GM19351 (cell line): ENCODE measurements around the gene DMRTC2.

Experiments
- ATAC-seq: cut with Tn5 transposase; IDR thresholded peaks from one replicate; pipeline ENCODE4 v1.9.1; 2021; ENCODE audit warnings: mild to moderate bottlenecking, moderate library complexity; ENCODE audit not compliant: unreplicated experiment

The DMRTC2 gene

GRCh38 chr19:41887711-41888382, 43.0 kb downstream of the DMRTC2 start:
- no peak for ATAC-seq

GRCh38 chr19:41888926-41889325, 44.1 kb downstream of the DMRTC2 start:
- no peak for ATAC-seq

GRCh38 chr19:41889896-41890295, 45.1 kb downstream of the DMRTC2 start:
- ATAC-seq = no peak

GRCh38 chr19:41890936-41891335, 46.1 kb downstream of the DMRTC2 start:
- ATAC-seq = no peak

GRCh38 chr19:41892173-41892902, 47.5 kb downstream of the DMRTC2 start:
- no peak for ATAC-seq

- ATAC-seq = no peak
These were observed 49.1 kb downstream of the DMRTC2 start for GRCh38 chr19:41893899-41894298.

GRCh38 chr19:41894350-41894749, 49.5 kb downstream of the DMRTC2 start:
- no peak for ATAC-seq

GRCh38 chr19:41895745-41896580, 51.1 kb downstream of the DMRTC2 start:
- ATAC-seq = no peak

GRCh38 chr19:41896581-41896942, 51.7 kb downstream of the DMRTC2 start:
- ATAC-seq = no peak

- ATAC-seq = no peak
These were observed 52.3 kb downstream of the DMRTC2 start for GRCh38 chr19:41897181-41897580.

- no peak for ATAC-seq
These were observed 53.0 kb downstream of the DMRTC2 start for GRCh38 chr19:41897820-41898219.

- ATAC-seq = no peak
These were observed 53.4 kb downstream of the DMRTC2 start for GRCh38 chr19:41898235-41898634.
